ENCODE results near the gene CPN2.

Gene CPN2

DNA sequence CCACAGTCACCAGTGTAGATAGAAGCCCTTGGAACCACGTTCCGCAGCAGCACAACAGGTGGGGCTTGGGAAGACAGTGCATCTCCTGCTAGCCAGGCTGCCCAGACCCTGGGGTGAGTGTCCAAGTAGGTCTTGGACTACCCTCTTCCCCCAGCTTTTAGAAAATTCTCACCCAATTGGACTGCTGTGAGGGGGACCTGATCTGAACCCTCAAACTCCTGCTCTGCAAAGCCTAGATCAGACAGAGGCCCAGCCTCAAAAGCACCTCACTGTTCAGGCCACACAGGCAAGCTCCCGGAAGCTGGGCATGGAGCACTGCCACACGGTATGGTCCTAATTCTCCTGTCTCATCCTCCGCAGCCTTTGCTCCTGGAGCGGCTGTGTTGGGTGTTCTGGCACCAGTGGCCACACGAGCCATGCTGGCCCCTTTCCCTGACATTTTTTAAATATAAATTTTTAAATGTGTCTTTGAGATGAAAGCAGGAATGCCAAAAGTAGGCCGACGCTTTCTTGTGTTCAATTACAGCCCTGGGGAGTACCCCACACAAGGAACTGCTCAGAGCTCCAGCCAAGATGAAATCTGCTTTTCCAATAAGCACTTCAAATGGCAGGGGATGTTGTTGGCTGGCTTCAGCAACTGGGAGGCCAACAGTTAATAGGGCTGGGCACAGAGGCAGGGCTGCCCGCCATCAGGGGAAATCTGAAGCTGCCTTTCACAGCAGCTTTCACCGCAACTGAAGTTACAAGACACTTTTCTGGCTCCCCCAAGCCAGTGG, 40.9 kb downstream of the CPN2 start:
- no peak for DNase-seq

DNA sequence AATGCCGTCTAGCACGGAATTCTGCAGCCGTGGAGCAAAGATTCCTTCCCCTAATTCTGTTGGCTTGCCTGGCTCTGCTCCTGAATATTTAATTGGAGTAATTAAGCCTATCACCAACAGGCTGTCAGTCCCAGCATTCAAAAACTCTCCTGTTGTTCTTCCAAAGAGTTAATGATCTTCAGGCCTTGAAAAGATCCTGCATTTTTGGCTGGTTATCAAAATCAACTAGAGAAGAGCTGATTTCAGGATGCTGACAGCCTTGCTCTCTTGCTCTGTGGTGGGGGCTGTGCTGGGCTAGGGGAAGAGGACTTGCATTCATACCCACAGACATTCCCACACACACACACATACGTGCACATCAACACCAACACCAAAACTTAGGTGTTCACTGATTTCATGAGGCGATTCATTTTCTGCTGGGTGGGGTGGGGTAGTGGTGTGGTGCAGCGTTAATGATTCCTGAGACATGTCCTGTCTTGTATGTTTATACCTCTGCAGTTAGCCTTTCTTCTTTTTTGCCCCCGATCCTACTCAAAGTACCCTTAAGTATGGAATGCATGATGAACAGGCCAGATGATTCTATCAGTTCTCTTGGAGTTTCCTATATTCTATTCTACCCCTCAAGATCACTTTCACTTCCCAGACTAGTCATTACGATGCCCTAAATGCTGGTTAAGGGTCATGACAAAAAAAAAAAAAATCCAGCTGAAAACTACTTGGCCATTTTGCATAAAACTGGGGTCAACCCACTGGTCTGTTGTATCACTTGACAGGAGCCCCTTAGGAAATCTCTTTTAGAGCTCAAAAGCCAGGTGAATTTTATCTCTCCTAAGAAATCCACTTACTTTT, 42.3 kb downstream of the CPN2 start:
- DNase-seq: peak; percentile 45

DNA sequence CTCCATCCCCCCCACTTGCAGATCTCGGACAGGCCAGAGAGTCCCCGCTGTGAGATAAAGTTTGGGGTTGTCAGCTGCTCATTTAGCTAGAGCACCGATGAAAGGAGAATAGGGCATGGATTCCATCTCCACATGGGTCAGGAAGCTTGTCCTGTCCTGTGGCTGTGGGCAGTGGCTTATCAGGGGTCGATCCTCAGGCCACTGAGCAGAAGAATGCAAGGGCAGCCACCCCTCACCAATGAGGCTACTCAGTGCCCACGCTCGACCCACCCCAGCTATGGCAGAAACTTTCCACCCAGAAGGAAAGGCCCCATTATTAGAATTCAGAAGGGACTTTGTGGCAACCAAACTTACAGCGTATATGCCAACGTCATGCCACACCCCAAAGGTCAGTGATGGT, 43.3 kb downstream of the CPN2 start:
- DNase-seq: no peak

DNA sequence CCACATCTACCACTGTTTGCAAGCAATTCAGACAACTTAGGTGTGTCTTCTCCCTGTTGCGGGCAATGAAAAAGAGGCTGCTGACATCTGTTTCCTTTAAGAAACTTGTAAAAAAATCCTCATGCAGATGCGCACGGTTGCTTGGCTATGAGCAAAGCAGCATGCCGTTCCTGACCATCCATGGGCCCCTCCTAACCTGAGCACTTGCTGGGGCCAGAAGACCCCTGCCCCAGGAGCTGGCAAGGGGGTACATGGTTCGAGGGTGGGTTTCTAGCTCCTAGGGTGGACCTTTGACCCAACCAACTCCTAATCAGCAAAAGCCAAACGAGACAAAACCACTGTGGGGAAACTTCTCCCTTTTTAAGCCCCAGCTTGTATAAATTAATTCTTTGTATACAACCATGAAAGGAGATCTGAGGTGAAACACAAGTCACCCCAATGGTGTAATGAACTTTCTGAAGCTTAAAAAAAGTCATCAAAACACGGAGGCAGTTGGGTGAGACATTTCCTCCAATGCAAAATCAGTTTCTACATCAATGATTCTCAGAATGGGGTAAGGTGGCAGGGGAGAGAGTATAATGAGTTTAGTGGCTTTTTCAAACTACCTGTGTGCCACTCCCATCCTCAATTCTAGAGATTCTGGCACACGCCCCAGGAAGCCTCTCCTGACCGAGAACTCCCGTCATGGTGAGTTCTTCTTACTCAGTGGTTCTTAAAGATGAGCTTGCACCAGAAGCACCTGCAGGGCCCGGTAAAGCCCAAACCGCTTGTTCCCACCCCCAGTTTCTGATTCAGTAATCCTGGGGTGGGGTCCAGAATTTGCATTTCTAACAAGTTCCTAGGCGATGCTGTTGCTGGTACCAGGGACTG, 44.1 kb downstream of the CPN2 start:
- peak; percentile 78 for DNase-seq

DNA sequence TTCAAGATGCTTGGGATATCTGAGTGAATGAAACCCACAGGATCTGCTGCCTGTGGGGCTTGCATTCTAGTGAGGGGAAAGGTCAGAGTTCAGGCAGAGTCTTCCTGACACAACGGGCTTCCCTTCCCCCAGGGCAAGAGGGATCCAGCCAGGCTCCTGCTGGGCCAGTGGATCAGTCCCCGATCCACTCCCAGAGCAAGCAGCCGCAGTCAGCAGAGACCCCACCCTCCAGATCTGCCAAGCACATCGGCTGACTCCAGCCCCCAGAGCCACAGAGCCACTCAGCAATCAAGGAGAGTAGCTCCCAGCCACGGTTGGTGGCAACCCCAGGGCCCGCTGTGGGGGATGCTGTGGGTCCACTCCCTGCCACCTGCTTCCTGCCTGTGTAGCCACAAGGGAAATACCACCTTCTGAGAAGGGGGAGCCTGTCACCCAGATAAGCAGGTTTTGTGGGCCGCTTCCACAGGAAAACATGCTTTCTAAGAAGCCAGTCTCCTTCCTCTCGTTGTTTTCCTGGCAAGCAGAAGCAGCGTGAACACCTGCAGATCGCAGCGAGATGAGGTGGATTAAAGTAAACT, 44.9 kb downstream of the CPN2 start:
- peak; percentile 82 for DNase-seq

DNA sequence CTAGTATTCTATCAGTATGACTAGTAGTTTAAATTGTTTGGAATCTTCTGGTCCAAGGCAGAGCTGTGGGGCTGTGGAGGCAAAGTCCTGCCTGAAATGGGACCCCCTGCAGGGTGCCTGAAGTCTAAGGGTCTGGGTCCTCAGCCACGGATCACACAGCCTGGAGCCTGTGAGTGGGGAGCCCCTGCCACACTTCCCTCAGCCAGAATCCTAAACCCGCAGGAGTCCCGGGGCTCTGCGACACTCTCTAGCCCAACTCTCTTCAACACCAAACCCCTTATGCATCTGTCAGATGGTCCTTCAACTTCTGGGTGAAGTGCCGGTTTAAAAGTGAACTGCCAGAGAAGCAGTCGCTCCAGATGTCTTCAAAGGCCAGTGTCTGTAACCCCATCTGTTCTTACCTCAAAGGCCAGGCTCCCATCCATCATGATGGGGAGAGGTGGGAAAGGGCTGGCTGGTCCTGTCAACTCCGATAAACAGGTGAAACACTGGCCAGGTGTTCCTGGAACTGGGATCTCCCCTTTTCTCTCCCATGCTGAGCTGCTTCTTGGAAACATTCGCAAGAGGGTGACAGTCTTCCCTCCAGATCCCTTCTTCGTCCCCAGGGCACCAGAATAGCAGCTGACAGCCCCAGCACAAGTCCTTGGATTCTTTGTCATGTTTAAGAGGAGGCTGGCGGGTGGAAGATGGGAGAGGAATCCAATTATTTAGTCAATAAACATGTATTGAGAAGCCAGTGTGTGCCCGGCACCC, 45.6 kb downstream of the CPN2 start:
- DNase-seq: no peak

DNA sequence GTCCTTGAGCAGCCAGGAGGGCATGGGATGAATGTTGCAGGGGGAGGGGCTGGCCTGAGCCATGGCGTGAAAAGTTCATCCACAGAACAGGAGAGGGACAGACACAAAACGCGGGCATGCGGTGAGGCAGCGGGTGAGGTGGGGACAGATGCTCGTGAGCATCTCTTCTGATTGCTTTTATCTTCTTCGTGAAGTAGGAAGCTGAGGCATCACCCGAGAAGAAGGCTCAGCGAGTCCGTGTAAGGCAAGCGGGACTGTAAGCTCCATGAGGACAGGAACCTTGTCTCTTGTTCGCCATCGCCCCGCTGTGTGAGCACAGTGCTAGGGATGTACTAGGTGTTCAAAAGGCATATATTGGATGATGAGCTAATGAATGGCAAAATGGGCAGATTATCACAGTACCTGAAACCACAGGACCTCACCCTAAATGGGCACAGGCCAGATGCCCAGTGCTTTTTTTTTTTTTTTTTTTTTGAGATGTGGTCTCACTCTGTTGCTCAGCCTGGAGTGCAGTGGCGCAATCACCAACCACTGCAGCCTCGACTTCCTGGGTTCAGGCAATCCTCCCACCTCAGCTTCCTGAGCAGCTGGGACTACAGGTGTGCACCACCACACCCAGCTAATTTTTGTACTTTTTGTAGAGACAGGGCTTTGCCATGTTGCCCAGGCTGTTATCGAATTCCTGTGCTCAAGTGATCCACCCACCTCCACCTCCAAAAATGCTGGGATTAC, 46.8 kb downstream of the CPN2 start:
- DNase-seq: no peak

DNA sequence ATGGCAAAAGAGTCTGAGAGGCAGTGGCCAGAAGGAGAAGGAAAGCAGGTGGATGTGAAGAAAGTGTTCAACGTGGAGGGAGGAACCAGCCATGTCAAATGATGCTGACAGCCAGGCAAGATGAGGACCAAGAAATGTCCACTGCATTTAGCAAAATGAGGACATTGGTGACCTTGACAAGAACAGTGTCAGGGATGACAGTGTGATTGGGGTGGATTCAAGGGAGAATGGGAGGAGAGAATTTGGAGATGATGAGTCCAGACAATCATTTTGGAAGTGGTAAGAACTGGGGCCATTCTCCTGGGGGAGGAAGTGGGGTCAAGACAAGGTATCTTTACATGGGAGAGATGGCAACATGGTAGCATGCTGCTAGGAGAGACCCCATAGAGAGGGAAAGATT, 47.4 kb downstream of the CPN2 start:
- no peak for DNase-seq

DNA sequence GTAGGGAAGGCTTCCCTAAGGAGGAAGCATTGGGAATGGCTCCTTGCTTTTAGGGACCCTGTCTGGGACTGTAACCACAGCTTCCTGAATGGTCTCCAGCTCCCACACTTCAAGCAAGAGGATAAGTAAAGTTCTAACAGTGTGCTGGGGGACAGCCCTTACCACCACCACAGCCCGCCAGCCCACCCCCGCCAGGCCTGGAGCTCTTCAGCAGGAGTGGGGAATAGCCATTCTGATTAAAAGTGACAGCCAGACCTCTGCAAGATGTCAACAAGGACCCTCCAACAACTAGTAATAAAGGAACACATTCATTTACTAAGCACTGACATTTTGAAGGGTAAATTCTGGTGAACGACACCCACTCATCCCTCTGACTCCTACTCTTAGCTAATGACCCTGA, 49.4 kb downstream of the CPN2 start:
- no peak for DNase-seq

DNA sequence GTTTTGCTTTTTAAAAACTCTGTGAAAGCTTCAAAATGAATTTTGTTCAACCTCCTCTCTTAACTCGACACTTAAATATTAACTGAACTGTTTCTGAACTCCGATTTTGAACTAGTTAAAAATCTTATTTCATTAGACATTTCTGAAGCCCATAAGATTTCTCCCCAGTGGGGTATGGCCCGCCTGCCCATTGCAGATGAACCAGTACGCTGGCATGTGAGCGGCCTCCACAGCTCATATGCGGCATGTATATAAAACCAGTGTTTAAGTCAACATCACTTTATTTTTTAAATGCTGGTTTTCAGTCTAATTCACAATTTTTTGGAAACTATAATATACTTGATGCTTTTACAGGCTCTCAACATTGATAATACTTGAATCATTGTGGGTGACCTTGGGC, 50.2 kb downstream of the CPN2 start:
- no peak for DNase-seq

DNA sequence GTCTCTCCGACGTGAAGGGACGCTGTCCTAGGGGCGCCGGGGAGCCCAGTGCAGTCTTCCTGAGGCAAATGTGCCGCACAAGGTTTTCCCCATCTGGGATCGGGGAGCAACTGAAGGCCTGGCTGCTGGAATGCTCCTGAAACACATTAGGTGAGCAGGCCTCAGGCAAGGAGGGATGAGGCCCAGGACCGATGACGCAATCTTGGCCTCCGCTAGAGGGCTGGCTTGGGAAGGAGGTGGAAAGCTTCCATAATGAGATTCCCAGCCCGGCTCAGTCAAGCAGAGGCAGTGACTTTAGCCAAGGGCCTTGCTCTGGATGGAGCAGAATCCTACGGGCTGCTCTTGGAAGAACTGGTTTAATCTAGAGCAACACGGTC, 50.8 kb downstream of the CPN2 start:
- DNase-seq: no peak

DNA sequence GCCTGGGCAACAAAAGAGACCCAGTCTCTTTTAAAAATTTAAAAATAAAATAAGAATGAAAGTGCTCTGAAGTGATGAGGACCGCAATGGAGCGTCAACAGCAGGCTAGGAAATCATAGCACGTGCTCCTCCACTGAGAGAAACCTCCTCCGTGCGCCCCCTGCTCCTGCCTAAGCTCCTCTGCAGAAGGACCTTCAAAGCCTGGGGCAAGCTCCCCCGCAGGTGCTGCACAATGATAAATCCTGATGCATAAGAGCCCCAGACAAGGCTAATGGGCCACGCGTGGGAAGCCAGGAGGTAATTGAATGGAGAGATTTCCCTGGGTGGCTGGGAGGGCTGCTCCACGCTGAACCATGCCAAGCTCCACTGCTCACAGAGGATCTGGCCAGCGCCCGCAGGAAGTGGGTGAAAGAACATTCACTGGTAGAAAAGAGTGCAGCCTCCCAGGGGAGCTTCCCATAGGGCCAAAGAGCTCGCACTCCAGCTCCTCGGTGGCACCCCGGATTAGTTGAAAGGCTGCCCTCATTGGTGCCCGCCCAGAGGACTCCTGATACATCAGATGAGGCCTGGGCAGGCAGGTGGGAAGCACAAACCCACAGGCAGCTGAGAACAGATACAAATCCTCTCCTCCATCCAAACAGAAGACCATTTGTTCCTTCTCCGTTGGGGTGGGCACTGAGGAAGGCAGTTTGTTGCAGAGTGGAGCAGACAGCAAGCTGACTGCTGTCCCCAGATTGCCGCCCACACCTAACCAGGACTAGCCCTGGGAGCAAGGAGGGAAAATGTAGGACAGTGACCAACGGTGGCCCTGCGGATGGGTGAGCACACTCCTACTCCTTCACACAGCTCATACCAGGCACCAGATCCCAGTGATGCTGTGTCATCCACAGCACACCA, 52.5 kb downstream of the CPN2 start:
- DNase-seq: peak; percentile 25

DNA sequence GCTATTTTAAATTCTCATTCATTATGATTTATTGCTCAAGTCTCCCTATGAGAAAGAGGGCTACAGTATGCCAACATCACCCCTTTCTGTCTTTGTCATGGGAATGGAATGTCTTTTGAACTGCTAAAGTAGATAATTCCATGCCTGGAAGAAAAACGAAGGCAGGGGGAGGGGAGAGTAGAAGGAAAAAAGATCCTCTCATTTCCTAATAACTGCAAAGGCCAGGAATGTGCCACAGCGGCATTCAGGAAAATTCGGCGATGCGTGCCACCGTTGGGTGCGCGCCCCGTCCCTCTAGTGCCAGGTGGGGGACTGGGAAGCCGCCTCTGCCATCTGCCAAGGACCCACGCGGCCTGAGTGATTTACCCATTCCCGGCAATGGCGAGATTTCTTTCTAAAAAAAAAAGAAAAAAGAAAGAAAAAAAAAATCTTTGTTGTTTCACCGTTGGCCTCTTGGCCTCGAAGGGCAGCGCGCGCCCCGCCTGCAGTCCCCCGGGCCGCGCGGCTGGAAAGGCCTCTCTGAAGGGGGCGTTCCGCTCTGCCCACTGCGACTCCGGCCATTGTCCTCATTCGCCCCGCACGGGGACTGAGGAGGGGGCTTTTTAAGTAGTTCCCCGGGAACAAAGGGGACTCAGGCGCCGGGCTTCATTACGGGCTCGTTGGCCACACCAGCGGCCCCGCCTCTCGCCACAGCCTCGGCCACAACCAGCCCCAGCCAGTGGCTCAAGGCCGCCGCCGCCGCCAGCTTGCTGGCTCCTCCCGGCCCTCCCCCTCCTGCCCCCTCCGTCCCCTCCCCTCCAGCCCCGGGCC, 54.5 kb downstream of the CPN2 start:
- DNase-seq: no peak

DNA sequence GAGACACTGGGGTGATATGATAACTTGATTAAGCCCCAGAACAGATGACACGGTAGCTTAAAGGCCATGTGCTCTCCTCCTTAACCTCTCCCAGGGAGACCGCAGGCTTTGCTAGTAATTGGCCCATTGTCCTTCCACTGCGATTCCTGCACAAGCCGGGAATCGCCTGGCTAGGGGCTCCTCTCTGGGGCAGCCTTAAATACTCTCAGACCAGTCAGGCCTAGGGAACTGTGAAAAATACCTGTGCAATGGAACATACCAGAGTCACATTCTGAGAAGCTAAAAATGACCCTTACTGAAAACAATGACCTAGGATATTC, 56.3 kb downstream of the CPN2 start:
- no peak for DNase-seq

DNA sequence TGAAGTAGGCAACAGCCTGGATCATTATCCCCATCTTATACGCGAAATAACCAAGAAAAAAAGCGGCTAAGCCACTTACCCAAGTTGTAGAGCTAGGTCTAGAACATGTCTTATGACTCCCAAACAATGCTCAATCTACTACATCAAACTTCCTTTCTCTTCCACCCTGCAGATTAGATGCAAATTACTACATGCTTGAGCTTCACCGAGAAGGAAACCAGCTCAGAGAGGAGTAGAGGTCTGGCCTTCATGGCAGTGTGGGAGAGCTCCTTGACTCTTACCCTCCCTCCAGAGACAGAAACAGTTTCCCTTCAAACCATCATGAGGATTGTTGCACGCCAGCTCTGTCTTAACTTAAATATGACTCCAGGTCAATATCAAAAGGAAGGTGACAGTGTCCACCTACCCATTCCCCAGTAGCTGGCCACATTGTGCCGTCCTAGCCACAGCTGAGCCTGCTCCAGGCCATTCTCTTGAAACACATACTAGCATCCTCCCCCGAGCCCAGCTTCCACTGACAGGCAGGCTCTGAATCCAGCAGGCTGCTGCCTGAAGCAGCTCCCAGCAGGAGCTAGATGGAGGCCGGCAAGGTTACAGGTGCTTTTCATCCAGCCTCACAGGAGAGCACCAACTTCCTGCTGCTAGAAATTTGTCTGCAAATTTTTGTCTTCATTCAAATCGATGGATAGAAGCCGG, 56.8 kb downstream of the CPN2 start:
- DNase-seq: no peak

DNA sequence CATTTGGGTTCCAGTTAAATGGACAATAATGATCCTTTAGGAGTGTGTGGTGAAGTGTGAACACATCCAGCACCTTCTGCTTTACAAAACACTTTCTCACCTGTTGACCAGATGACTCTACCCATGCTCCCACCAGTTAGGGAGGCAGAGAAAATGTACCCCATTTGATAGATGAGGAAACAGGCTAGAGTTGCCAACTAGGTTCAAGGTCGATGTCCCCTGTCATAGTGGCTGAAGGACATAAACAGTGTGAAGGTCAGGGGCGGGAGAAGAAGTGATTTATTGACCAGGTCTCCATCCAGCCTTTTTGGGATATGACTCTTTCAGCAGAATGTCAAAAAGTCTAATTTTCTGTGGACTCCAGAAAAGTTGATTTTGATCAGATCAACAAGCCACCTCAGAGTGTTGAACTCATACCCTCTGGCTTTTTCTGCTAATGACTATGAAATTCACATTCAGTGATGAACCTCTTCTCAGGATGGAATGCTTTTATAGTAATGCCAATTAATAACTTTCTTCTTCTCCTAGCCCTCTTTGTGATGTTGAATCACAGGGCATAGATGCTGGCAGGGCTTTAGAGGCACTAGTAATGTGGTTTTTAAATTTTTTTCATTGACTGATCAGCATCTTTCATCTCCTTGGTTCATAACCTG, 57.5 kb downstream of the CPN2 start:
- DNase-seq: no peak

DNA sequence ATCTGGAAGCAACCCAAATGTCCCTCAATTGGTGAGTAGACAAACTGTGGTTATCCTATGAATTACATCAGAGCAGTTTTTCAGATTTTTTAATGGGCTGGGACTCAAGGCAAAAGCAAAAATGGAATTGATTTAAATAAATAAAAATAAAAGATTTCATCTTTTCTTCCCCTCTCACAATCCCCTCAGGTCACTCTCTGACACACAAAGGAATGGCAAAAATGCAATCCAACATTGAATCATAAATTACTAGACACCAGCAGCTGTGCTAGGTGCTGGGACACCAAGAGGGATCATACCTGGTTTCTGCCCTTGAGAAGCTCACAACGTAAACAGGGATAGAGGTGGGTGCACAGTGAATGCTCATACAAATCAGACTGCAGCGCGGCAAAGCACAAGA, 58.8 kb downstream of the CPN2 start:
- DNase-seq: no peak

Data from DMS79 treated with DMSO at 0.1 percent for 48 hours (cell line).